ENCODE measurements around the gene GALNT12.

Gene GALNT12

GRCh38 chr9:98770717-98771116 is 36.8 kb upstream of the GALNT12 start:
- TF ChIP-seq TAF1 (IDR thresholded peaks at IDR 0.05; ENCODE audit: low read depth) (no peak), TCF12 (IDR thresholded peaks at IDR 0.05; ENCODE audit: low read depth) (no peak), NFIC (IDR thresholded peaks at IDR 0.05) (no peak), MAX (IDR thresholded peaks at IDR 0.05) (no peak), TEAD4 (IDR thresholded peaks at IDR 0.05) (no peak), EP300 (IDR thresholded peaks at IDR 0.05; ENCODE audit: borderline replicate concordance) (no peak), YY1 (IDR thresholded peaks at IDR 0.05; ENCODE audit: low read depth) (no peak), FOXM1 (IDR thresholded peaks at IDR 0.05; ENCODE audit: borderline replicate concordance, low read depth) (no peak)
- TF ChIP-seq, protein P1, sequence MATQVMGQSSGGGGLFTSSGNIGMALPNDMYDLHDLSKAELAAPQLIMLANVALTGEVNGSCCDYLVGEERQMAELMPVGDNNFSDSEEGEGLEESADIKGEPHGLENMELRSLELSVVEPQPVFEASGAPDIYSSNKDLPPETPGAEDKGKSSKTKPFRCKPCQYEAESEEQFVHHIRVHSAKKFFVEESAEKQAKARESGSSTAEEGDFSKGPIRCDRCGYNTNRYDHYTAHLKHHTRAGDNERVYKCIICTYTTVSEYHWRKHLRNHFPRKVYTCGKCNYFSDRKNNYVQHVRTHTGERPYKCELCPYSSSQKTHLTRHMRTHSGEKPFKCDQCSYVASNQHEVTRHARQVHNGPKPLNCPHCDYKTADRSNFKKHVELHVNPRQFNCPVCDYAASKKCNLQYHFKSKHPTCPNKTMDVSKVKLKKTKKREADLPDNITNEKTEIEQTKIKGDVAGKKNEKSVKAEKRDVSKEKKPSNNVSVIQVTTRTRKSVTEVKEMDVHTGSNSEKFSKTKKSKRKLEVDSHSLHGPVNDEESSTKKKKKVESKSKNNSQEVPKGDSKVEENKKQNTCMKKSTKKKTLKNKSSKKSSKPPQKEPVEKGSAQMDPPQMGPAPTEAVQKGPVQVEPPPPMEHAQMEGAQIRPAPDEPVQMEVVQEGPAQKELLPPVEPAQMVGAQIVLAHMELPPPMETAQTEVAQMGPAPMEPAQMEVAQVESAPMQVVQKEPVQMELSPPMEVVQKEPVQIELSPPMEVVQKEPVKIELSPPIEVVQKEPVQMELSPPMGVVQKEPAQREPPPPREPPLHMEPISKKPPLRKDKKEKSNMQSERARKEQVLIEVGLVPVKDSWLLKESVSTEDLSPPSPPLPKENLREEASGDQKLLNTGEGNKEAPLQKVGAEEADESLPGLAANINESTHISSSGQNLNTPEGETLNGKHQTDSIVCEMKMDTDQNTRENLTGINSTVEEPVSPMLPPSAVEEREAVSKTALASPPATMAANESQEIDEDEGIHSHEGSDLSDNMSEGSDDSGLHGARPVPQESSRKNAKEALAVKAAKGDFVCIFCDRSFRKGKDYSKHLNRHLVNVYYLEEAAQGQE (IDR thresholded peaks at IDR 0.05; ENCODE audit: low read depth) = no peak

- no peak for TF ChIP-seq TAF1 (IDR thresholded peaks at IDR 0.05; ENCODE audit: low read depth)
- TF ChIP-seq NFIC (IDR thresholded peaks at IDR 0.05) = no peak
- no peak for TF ChIP-seq CREB1 (IDR thresholded peaks at IDR 0.05; ENCODE audit: low read depth)
- TF ChIP-seq, protein P1 (IDR thresholded peaks at IDR 0.05; ENCODE audit: low read depth) = no peak
- no peak for TF ChIP-seq MAX (IDR thresholded peaks at IDR 0.05)
Observed at GRCh38 chr9:98771209-98771874, 36.1 kb upstream of the GALNT12 start.

GRCh38 chr9:98772364-98773155 is 34.9 kb upstream of the GALNT12 start:
- TF ChIP-seq NFIC (IDR thresholded peaks at IDR 0.05) = no peak
- TF ChIP-seq, protein P1 (IDR thresholded peaks at IDR 0.05; ENCODE audit: low read depth) = no peak
- TF ChIP-seq MAX (IDR thresholded peaks at IDR 0.05) = no peak
- TF ChIP-seq YY1 (IDR thresholded peaks at IDR 0.05; ENCODE audit: low read depth) = no peak
- no peak for TF ChIP-seq TEAD4 (IDR thresholded peaks at IDR 0.05)
- no peak for TF ChIP-seq RAD21 (IDR thresholded peaks at IDR 0.05; ENCODE audit: low read depth)
- no peak for TF ChIP-seq FOXM1 (IDR thresholded peaks at IDR 0.05; ENCODE audit: borderline replicate concordance, low read depth)
- TF ChIP-seq TCF12 (IDR thresholded peaks at IDR 0.05; ENCODE audit: low read depth) = no peak
- TF ChIP-seq EGR1 (IDR thresholded peaks at IDR 0.05) = no peak
- TF ChIP-seq ZBTB7A (IDR thresholded peaks at IDR 0.05; ENCODE audit: low read depth) = no peak
- no peak for TF ChIP-seq TAF1 (IDR thresholded peaks at IDR 0.05; ENCODE audit: low read depth)
- TF ChIP-seq CREB1 (IDR thresholded peaks at IDR 0.05; ENCODE audit: low read depth) = no peak
- TF ChIP-seq, protein P2, sequence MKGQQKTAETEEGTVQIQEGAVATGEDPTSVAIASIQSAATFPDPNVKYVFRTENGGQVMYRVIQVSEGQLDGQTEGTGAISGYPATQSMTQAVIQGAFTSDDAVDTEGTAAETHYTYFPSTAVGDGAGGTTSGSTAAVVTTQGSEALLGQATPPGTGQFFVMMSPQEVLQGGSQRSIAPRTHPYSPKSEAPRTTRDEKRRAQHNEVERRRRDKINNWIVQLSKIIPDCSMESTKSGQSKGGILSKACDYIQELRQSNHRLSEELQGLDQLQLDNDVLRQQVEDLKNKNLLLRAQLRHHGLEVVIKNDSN (IDR thresholded peaks at IDR 0.05) = no peak
- no peak for TF ChIP-seq EP300 (IDR thresholded peaks at IDR 0.05; ENCODE audit: borderline replicate concordance)
- TF ChIP-seq CEBPB (IDR thresholded peaks at IDR 0.05) = no peak

DNA sequence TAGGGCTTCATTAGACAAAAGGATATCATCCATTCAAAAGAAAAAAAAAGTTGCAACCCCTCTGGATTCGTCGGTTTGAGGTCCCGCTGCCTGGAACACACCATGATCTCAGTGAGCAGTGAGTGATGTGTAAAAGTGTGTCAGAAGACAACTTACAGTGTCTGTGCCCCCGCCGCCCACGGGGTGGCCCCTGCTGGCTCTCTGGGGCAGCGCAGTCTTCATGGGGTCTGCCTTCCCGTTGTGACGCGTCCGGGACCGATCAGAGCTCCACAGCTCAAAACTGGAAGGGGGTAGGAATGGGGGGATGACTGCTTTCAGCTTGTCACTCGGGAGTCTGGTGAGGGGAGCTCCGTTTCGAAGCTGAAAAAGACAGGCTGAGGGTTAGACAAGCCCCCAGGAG is 33.7 kb upstream of the GALNT12 start:
- no peak for TF ChIP-seq CREB1 (IDR thresholded peaks at IDR 0.05; ENCODE audit: low read depth)
- TF ChIP-seq, protein P1 (IDR thresholded peaks at IDR 0.05; ENCODE audit: low read depth) = no peak
- TF ChIP-seq, protein P2 (IDR thresholded peaks at IDR 0.05) = no peak
- no peak for TF ChIP-seq RAD21 (IDR thresholded peaks at IDR 0.05; ENCODE audit: low read depth)
- TF ChIP-seq CEBPB (IDR thresholded peaks at IDR 0.05) = no peak
